MCF 10A (cell line): Measurements from ENCODE around the gene TCAP. TPM values are rescaled to one million over a fixed set of nuclear protein-coding genes. Genes with fewer than 3 reads are reported as not detected.

Experiments used
- BruUV-seq: library from RNA; stranded (reverse); fragments of 400-500 nt; replicated peaks from 2 replicates; lab custom pipeline; 2021; lab: Mats Ljungman, UMichigan
- CTCF ChIA-PET: fragments of 300-600 bp; sonication (Branson Sonifier 250); formaldehyde crosslinking; extraction: SDS; loops from one replicate; lab custom pipeline; 2021; ENCODE audit warnings: antibody characterized with exemption, inconsistent platforms; lab: Yijun Ruan, JAX
- POLR2A ChIA-PET: fragments of 300-600, 350-650 bp; sonication (Branson Sonifier 250); formaldehyde crosslinking; extraction: SDS; loops from one replicate; lab custom pipeline; 2020; ENCODE audit warnings: antibody characterized with exemption, inconsistent platforms; lab: Yijun Ruan, JAX
- DNase-seq: peaks from one replicate; pipeline ENCODE4 v3.0.0-alpha.2; 2018; ENCODE audit not compliant: unreplicated experiment
- H3K27ac Mint-ChIP-seq: one replicate; pipeline ENCODE4 v1.8.0; 2022; ENCODE audit warnings: mild to moderate bottlenecking, low read depth, mixed read lengths; ENCODE audit not compliant: unreplicated experiment
- H3K27me3 Mint-ChIP-seq: one replicate; pipeline ENCODE4 v1.8.0; 2022; ENCODE audit warnings: mixed read lengths; ENCODE audit not compliant: insufficient read depth, unreplicated experiment
- H3K36me3 Mint-ChIP-seq: one replicate; pipeline ENCODE4 v1.8.0; 2022; ENCODE audit warnings: mild to moderate bottlenecking, moderate library complexity, mixed read lengths; ENCODE audit not compliant: insufficient read depth, unreplicated experiment
- H3K4me1 Mint-ChIP-seq: one replicate; pipeline ENCODE4 v1.8.0; 2022; ENCODE audit warnings: mixed read lengths; ENCODE audit not compliant: insufficient read depth, unreplicated experiment
- H3K4me3 Mint-ChIP-seq: one replicate; pipeline ENCODE4 v1.8.0; 2022; ENCODE audit warnings: mild to moderate bottlenecking, moderate library complexity, mixed read lengths; ENCODE audit not compliant: unreplicated experiment
- H3K9me3 Mint-ChIP-seq: one replicate; pipeline ENCODE4 v1.8.0; 2022; ENCODE audit warnings: mixed read lengths; ENCODE audit not compliant: unreplicated experiment
- CTCF ChIP-seq: fragments of 200-600 bp; IDR thresholded peaks from one replicate; pipeline ENCODE4 v1.8.0; 2022; ENCODE audit warnings: antibody characterized with exemption, mild to moderate bottlenecking; ENCODE audit not compliant: unreplicated experiment
- intact Hi-C: fragments of 100-400 bp; cut with micrococcal nuclease; formaldehyde crosslinking; loops from 2 replicates; pipeline ENCODE4 v1.14.1; 2022
- total RNA-seq: library from RNA; stranded (reverse); gene quantifications from 2 replicates; pipeline ENCODE4 v1.2.3, GENCODE V29; 2022

Gene TCAP
- total RNA-seq, 1 experiment from 2014 or later: 0.37 TPM

GRCh38 chr17:39666601-39667261 is 1.6 kb downstream of the TCAP start:
- POLR2A ChIA-PET: interaction anchor here (0.7 to 1.7 kb wide), 3 partner anchors 17 to 73 kb away, joined by 3 to 4 read pairs (median 4); no protein-coding TSS in a partner anchor

GRCh38 chr17:39667262-39667944 is 2.3 kb downstream of the TCAP start:
- H3K27ac Mint-ChIP-seq: no peak overlapping the region
- POLR2A ChIA-PET: interaction anchor here (0.7 kb wide), 1 partner anchor 72 kb away, joined by 4 read pairs; no protein-coding TSS in a partner anchor

More at GRCh38 chr17:39666601-39667261, 1.6 kb downstream of the TCAP start:
- intact Hi-C loops: no loop called here
- H3K9me3 Mint-ChIP-seq: no peaks in the 10 kb centered on the region
- no peak overlapping the region for H3K27ac Mint-ChIP-seq
- TF ChIP-seq CTCF: no peak
- no peak for DNase-seq
- CTCF ChIA-PET: interaction anchor here (0.7 to 0.9 kb wide), 4 partner anchors 34 to 86 kb away, joined by 3 to 5 read pairs (median 4); no protein-coding TSS in a partner anchor
- no TSS peak for BruUV-seq
- peaks cover 16% of the 10 kb centered on the region for H3K4me1 Mint-ChIP-seq
- H3K4me3 Mint-ChIP-seq: no peak overlapping the region
- H3K27me3 Mint-ChIP-seq: peaks cover 41% of the 10 kb centered on the region
- peaks cover 13% of the 10 kb centered on the region for H3K36me3 Mint-ChIP-seq

GRCh38 chr17:39667945-39668924 is 3.1 kb downstream of the TCAP start, which contains the start of gene PNMT:
Gene PNMT (plus strand): TSS chr17:39668453. CDS start chr17:39668476, 23 bp downstream.
- Mint-ChIP-seq H3K27ac (no peak within 1 kb of the TSS), H3K9me3 (no peaks in the 10 kb centered on the region), H3K36me3 (peaks cover 13% of the 10 kb centered on the region), H3K4me3 (peak within 1 kb of the TSS; percentile 7), H3K4me1 (peaks cover 16% of the 10 kb centered on the region), H3K27me3 (peaks cover 41% of the 10 kb centered on the region)
- POLR2A ChIA-PET: interaction anchor here (0.7 to 1.0 kb wide), 3 partner anchors 20 to 123 kb away, joined by 3 to 4 read pairs (median 3); partner anchors contain the start of gene PGAP3
- CTCF ChIA-PET: interaction anchor here (0.8 to 1.1 kb wide), 4 partner anchors 14 to 162 kb away, joined by 3 to 9 read pairs (median 4); no protein-coding TSS in a partner anchor
- peak; percentile 36 for DNase-seq
- intact Hi-C loops: no loop called here
- TF ChIP-seq CTCF: peak; percentile 44
- BruUV-seq: no TSS peak

More at GRCh38 chr17:39667262-39667944, 2.3 kb downstream of the TCAP start:
- CTCF ChIA-PET: interaction anchor here (0.7 kb wide), 2 partner anchors 33 to 49 kb away, joined by 3 read pairs; no protein-coding TSS in a partner anchor
- intact Hi-C loops: no loop called here
- Mint-ChIP-seq H3K4me1 (peaks cover 16% of the 10 kb centered on the region), H3K27me3 (peaks cover 41% of the 10 kb centered on the region), H3K9me3 (no peaks in the 10 kb centered on the region), H3K36me3 (peaks cover 13% of the 10 kb centered on the region), H3K4me3 (no peak overlapping the region)
- TF ChIP-seq CTCF: no peak
- no peak for DNase-seq
- no TSS peak for BruUV-seq
